Activated CD4-positive, alpha-beta T cell treated with anti-CD3 and anti-CD28 coated beads, Interleukin-2, amount 50 U/mL, for 1 hour (primary cell): ENCODE results near the gene RGS5.

Experiments
- DNase-seq: peaks from one replicate; pipeline ENCODE4 v3.0.0-alpha.2; 2020

The RGS5 gene

GRCh38 chr1:163178628-163179027 lies 24.1 kb downstream of the RGS5 start:
- DNase-seq = no peak

GRCh38 chr1:163176797-163177196 lies 25.9 kb downstream of the RGS5 start:
- no peak for DNase-seq

GRCh38 chr1:163174524-163175437 lies 27.9 kb downstream of the RGS5 start:
- peak; percentile 22 for DNase-seq

GRCh38 chr1:163173121-163173520 lies 29.6 kb downstream of the RGS5 start:
- no peak for DNase-seq

GRCh38 chr1:163172596-163172995 lies 30.1 kb downstream of the RGS5 start:
- DNase-seq = no peak

GRCh38 chr1:163171826-163172225 lies 30.9 kb downstream of the RGS5 start:
- DNase-seq = no peak

- no peak for DNase-seq
Observed at GRCh38 chr1:163170975-163171676, 31.6 kb downstream of the RGS5 start.

GRCh38 chr1:163170331-163170730 lies 32.4 kb downstream of the RGS5 start:
- DNase-seq = no peak

- no peak for DNase-seq
Observed at GRCh38 chr1:163169553-163169952, 33.2 kb downstream of the RGS5 start.

GRCh38 chr1:163168053-163168452 lies 34.7 kb downstream of the RGS5 start:
- no peak for DNase-seq

GRCh38 chr1:163166886-163167555 lies 35.7 kb downstream of the RGS5 start:
- no peak for DNase-seq

- no peak for DNase-seq
Observed at GRCh38 chr1:163165119-163165518, 37.6 kb downstream of the RGS5 start.

- DNase-seq = no peak
Observed at GRCh38 chr1:163163881-163164582, 38.7 kb downstream of the RGS5 start.

GRCh38 chr1:163163163-163163562 lies 39.6 kb downstream of the RGS5 start:
- no peak for DNase-seq

- DNase-seq = no peak
Observed at GRCh38 chr1:163162381-163162914, 40.3 kb downstream of the RGS5 start.

- DNase-seq = no peak
Observed at GRCh38 chr1:163161841-163162240, 40.9 kb downstream of the RGS5 start.

- DNase-seq = no peak
Observed at GRCh38 chr1:163161337-163161736, 41.4 kb downstream of the RGS5 start.

GRCh38 chr1:163155606-163156005 lies 47.1 kb downstream of the RGS5 start:
- no peak for DNase-seq

- no peak for DNase-seq
Observed at GRCh38 chr1:163148911-163149310, 53.8 kb downstream of the RGS5 start.

- DNase-seq = no peak
Observed at GRCh38 chr1:163147019-163147418, 55.7 kb downstream of the RGS5 start.

GRCh38 chr1:163145435-163145834 lies 57.3 kb downstream of the RGS5 start:
- no peak for DNase-seq

GRCh38 chr1:163144418-163144817 lies 58.3 kb downstream of the RGS5 start:
- no peak for DNase-seq

- no peak for DNase-seq
Observed at GRCh38 chr1:163142152-163142551, 60.6 kb downstream of the RGS5 start.
